Ascending aorta (tissue), 2 donors: Measurements from ENCODE around the gene MGMT. TPM values are rescaled to one million over a fixed set of nuclear protein-coding genes. Genes with fewer than 3 reads are reported as not detected.

Experiments used
- DNase-seq, 2 donors: peaks; one replicate each; pipeline ENCODE4 v3.0.0-alpha.2; 2019; ENCODE audit warnings: low spot score in 2 of 2
- H3K27ac ChIP-seq, 2 donors: fragments of 200-600 bp; sonication (generic); one replicate each; pipeline ENCODE4 v1.5.1; 2016 to 2017; ENCODE audit warnings: mild to moderate bottlenecking in 1 of 2
- H3K27me3 ChIP-seq: fragments of 200-600 bp; sonication (generic); one replicate; pipeline ENCODE4 v1.5.1; 2017
- H3K36me3 ChIP-seq, 2 donors: fragments of 200-600 bp; sonication (generic); one replicate each; pipeline ENCODE4 v1.5.1; 2016
- H3K4me1 ChIP-seq, 2 donors: fragments of 200-600 bp; sonication (generic); one replicate each; pipeline ENCODE4 v1.5.1; 2016 to 2017; ENCODE audit warnings: mild to moderate bottlenecking in 1 of 2
- H3K4me3 ChIP-seq, 2 donors: fragments of 200-600 bp; sonication (generic); one replicate each; pipeline ENCODE4 v1.5.1; 2016 to 2017; ENCODE audit warnings: mild to moderate bottlenecking in 1 of 2
- H3K9me3 ChIP-seq, 2 donors: fragments of 200-600 bp; sonication (generic); one replicate each; pipeline ENCODE4 v1.5.1; 2016
- intact Hi-C: fragments of 100-400 bp; cut with DNase I; formaldehyde crosslinking; loops from one replicate; pipeline ENCODE4 v1.15.1; 2023
- total RNA-seq: library from RNA; depleted of rRNA; stranded (reverse); fragments of >200 nt; gene quantifications from one replicate; pipeline ENCODE4 v1.1.0, GENCODE V29; 2016
- TF ChIP-seq, protein P1 (sequence below), 3 experiments: fragments of 200-600 bp in 2 of 3; fragments of 450-650 bp in 1 of 3; sonication (generic) in 2 of 3; IDR thresholded peaks; one replicate each; pipeline ENCODE4 v1.5.1; 2016 to 2019; ENCODE audit warnings: antibody characterized with exemption in 3 of 3, mild to moderate bottlenecking in 1 of 3, moderate library complexity in 1 of 3

The MGMT gene
- total RNA-seq, 1 donor from 2014 or later, result 7.0 TPM

DNA sequence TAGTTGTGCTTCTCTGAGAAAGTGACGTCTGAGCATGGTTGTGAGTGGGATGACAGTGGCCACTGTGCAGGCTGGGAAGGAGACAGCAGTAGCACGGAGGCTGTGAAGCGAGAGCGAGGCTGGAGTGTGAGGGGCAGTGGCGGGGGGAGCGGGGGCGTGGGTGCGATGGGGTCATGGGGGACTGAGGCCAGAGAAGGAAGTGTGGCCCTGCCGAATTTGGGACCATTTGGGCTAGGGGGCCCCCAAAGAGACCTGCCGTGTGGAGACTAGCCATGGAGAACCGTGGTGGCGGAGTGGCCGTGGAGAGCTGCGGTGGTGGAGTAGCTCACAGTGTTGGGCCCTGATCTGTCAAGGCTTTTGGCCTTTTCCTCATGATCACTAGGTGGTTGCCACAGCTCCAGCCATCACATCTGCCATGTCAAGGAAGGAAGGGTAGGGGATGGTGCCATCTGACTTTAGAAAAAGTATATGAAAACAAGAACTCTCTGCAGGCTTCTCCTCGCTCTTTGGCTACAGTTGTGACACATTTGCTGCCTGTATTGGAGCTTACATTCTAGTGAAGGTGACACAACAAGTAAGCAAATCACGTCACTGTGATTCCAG lies 61.4 kb downstream of the MGMT start:
- TF ChIP-seq, protein P1, sequence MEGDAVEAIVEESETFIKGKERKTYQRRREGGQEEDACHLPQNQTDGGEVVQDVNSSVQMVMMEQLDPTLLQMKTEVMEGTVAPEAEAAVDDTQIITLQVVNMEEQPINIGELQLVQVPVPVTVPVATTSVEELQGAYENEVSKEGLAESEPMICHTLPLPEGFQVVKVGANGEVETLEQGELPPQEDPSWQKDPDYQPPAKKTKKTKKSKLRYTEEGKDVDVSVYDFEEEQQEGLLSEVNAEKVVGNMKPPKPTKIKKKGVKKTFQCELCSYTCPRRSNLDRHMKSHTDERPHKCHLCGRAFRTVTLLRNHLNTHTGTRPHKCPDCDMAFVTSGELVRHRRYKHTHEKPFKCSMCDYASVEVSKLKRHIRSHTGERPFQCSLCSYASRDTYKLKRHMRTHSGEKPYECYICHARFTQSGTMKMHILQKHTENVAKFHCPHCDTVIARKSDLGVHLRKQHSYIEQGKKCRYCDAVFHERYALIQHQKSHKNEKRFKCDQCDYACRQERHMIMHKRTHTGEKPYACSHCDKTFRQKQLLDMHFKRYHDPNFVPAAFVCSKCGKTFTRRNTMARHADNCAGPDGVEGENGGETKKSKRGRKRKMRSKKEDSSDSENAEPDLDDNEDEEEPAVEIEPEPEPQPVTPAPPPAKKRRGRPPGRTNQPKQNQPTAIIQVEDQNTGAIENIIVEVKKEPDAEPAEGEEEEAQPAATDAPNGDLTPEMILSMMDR (IDR thresholded peaks at IDR 0.05), result no peak
- Histone ChIP-seq H3K4me3 (no peak overlapping the region), H3K9me3 (no peaks in the 10 kb centered on the region), H3K27ac (no peak overlapping the region), H3K27me3 (no peaks in the 10 kb centered on the region), H3K4me1 (peaks cover 0 to 4% of the 10 kb centered on the region in 2 donors), H3K36me3 (no peaks in the 10 kb centered on the region)
- DNase-seq, result no peak
- intact Hi-C loops, result no loop called here

DNA sequence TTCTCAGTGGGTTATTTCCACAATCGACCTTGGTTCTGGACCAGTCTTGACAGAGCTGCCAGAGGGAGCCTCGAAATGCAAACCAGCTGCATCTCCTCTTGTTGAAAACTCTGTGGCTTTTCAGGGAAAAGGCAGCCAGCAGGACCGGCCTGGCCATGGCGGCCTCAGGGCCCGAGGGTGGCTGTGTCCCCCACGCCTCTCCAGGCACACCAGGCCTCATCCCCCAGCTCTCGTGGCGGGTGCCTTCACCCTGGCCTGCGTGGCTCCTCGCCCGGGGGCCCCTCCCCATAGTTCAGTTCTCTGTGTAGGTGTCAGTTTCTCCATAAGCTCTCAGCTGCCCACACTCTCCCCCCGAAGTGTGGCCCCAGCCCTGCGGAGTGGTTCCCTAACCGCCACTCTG lies 63.5 kb downstream of the MGMT start:
- Histone ChIP-seq H3K4me1 (peaks cover 0 to 4% of the 10 kb centered on the region in 2 donors), H3K36me3 (no peaks in the 10 kb centered on the region), H3K27me3 (no peaks in the 10 kb centered on the region), H3K9me3 (no peaks in the 10 kb centered on the region), H3K27ac (no peak overlapping the region), H3K4me3 (no peak overlapping the region)
- intact Hi-C loops, result no loop called here
- TF ChIP-seq, protein P1 (IDR thresholded peaks at IDR 0.05), result no peak
- no peak for DNase-seq

DNA sequence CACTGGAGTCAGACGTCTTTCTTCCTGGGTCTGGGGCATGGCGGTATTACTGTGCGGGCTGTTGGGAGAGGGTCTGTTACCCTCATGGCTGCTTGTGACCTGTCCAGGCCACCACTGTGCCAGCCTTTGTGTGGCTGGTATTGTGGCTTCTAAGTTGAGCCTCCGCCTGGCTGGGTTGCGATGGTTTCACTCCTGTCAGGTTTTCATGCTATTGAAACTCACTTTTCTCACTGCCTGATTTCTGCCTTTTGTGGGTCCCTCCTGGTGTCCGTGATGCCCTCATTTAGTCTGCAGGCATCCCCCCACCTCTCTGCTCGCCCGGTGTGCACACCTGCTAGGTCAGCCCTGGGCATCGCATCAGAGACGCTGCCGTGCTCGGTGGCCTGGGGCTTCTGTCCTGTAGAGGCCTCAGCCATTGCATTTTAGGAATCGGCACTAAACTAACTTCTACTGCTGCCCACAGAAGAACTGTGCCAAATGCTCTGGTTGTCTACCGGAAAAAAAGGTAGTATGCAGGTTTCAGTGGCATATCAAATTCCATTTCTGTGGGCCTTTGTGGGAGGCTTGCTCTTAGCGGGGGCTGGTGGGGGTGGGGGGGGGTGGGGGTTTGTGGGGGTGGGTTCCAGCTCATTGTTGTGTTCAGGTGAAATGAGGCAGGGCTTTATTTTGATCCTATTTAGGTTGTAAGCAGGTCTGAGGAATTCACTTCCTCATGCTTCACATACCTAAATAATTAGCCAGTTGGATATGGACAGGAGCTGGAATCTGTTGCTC lies 64.3 kb downstream of the MGMT start:
- TF ChIP-seq, protein P1 (IDR thresholded peaks at IDR 0.05), result no peak
- intact Hi-C loops, result no loop called here
- H3K4me3 ChIP-seq, result no peak overlapping the region
- no peaks in the 10 kb centered on the region for H3K4me1 ChIP-seq
- no peaks in the 10 kb centered on the region for H3K27me3 ChIP-seq
- H3K9me3 ChIP-seq, result no peaks in the 10 kb centered on the region
- no peak overlapping the region for H3K27ac ChIP-seq
- no peak for DNase-seq
- peaks cover 0 to 3% of the 10 kb centered on the region in 2 donors for H3K36me3 ChIP-seq

DNA sequence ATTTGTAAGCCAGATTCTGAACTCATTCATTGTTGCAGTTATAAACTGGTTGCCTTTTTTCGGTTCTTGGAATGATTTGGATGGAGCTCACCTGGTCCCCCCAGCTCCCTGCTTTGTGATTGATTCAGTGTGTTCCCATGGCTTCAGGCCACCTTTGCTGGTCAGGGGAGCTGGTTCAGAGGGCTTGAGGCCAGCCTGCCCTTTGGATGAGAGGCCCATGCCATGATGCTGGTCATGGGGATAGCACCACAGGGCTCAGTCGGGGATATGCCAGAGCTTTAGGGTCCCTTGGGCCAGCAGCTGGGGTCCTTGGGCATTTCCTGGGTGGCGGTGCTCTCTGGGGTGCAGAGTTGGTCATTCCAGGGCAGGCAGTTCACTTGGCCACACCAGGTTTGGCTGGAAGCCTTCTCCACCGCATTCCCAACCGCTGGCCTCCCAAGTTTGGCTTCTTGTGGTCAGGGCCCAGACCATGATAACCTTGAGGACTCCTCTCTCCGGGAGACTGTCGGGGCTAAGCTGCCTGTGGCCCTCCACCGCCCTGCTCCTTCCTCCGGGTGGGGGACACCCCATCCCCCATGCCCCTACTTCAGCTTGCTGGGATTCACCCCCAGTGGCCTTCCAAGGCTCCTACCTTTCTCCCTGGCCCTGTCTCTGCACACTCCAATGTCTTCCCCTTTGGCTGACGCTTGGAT lies 65.1 kb downstream of the MGMT start:
- intact Hi-C loops, result no loop called here
- Histone ChIP-seq H3K9me3 (no peaks in the 10 kb centered on the region), H3K36me3 (peaks cover 0 to 7% of the 10 kb centered on the region in 2 donors), H3K4me3 (no peak overlapping the region), H3K27ac (no peak overlapping the region), H3K27me3 (no peaks in the 10 kb centered on the region), H3K4me1 (no peaks in the 10 kb centered on the region)
- TF ChIP-seq, protein P1 (IDR thresholded peaks at IDR 0.05), result no peak
- no peak for DNase-seq

DNA sequence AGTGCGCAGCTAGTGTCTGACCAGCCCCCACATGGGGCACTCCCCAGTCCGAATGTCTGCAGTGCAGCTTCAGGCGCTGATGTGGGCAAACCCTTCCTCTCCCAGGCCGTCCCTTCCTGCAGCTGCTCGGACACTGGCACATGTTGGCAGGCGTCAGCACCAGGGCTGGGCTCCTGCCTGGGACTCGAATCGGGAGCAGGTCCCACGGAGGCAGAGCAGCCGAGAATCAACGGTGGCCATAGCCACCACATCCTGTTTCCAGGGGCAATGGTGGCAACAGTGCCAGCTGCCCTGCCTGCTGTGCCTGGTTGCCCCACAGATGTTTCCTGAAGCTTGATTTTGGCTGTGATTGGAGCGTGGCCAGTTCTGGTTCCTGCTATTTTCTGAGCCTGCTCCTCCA lies 65.8 kb downstream of the MGMT start:
- no peak overlapping the region for H3K4me3 ChIP-seq
- no peak for DNase-seq

More for the DNA sequence above, 65.8 kb downstream of the MGMT start:
- Histone ChIP-seq H3K27ac (no peak overlapping the region), H3K9me3 (no peaks in the 10 kb centered on the region), H3K4me1 (no peaks in the 10 kb centered on the region), H3K27me3 (no peaks in the 10 kb centered on the region), H3K36me3 (peaks cover 0 to 7% of the 10 kb centered on the region in 2 donors)
- TF ChIP-seq, protein P1 (IDR thresholded peaks at IDR 0.05), result no peak
- intact Hi-C loops, result no loop called here
